NT2/D1 (cell line): Measurements from ENCODE around the gene TRAPPC3.

Experiments
- SUZ12 ChIP-seq: IDR thresholded peaks from 2 replicates; pipeline ENCODE4 v1.6.1; 2011; ENCODE audit not compliant: insufficient read length, insufficient read depth; ENCODE audit errors: extremely low read depth
- ZNF274 ChIP-seq: IDR thresholded peaks from 2 replicates; pipeline ENCODE4 v1.6.1; 2011; ENCODE audit warnings: mild to moderate bottlenecking, low read depth, low read length

DNA sequence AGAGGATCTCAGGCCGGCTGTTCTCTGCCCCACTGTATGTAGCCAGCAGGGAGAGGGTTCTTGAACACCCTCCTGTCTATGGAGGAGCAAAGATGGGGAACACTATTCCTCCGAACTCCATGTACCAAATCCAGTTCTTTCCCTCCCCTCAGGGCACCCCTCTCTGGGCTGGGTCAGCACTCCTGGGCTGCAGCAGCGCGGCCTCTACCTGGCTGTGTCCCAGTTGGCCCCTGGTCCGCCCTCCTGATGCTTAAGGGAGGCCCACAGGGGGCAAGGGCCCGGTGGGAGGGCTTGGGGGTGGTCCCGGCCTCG, 61.1 kb downstream of the TRAPPC3 start:
- TF ChIP-seq ZNF274 (no peak), SUZ12 (no peak)
